Measurements from ENCODE around the gene BEX5.
"Not testable (repeated sequence)": the region's sequence is repeated elsewhere in the genome, so short reads cannot be mapped to it uniquely, and the experiment has no call there.

BEX5 gene

DNA sequence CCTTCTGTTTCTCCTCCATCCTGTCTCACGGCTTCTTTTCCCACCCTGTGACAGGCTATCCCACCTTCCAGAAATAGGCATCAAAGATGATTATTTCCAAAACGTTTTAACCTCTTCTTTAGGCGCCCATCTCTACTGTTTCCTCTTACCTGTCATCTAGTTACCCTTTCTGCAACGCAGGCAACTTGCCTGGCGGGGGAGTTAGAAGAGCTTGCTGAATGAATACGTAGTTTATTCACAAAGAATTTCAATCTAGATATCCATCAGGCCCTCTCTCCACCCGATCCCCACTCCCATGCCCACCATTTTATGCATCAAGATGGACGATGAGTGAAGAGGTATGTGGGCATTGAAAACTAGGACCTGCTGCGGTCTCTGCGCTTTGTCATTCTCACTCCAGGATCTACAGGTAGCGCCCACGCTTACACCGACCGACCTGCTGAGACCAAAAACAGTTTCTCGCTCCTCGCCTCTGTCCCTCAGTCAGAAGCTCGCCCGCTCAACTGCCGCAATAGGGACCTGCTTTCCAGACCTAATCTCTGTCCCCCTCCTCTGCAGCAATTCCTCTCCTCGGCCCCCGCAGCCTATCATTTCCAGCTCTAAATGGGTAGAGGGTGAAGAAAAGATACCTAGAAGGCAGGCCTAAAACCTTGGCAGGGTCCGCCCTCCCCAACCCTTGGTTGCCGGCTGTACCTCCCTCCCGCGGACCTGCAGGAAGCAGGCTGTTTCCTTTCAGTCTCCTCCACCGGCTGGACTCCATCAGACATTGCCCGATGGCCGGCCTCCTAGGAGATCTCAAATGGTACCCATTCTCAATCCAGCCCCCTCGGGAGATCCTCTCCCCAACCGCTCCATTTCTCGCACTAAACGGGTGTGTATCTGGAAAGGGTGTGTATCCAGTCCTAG lies 624 bp downstream of the BEX5 start (continued):
- no peak for TF ChIP-seq CREB5 (CRISPR knock-in tag; IDR thresholded peaks at IDR 0.05; ENCODE audit: low read depth)

DNA sequence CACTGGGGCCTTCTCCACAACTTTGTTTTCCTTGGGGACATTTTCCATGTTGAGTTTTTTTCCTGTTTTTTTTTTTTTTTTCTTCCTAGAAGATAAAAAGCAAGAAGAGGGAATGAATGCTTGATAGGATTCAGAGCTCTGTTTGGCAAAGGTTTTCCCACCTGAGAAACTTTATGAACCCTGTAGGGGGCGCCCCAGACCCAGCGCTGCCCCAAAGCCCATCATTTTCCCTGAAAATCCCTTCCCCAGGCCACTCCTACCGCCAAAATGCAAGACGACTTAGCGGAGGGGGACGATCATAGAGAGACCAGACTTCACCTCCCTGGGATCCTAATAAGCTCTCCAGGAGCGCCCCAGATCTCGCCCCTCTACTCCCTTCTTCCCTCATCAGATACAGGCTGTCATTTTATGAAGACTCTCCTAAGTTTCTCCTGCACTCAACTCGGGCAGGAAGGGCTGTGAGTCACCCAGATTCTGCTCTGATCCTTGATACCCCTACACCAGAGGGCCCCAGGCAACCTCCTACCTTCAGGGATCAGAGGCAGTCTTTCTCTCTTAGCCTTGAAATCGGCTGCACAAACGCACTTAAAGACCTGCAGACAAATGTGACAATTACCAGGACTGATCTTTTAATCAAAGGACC lies 1.4 kb downstream of the BEX5 start:
- no peak for ATAC-seq
- TF ChIP-seq ARNTL (CRISPR knock-in tag; IDR thresholded peaks at IDR 0.05; ENCODE audit: borderline replicate concordance, low read depth) (no peak), ZNF70 (CRISPR knock-in tag; IDR thresholded peaks at IDR 0.05) (no peak), OSR1 (CRISPR knock-in tag; IDR thresholded peaks at IDR 0.05) (no peak), TSHZ2 (CRISPR knock-in tag; IDR thresholded peaks at IDR 0.05) (no peak), ZFP3 (CRISPR knock-in tag; IDR thresholded peaks at IDR 0.05) (no peak), BACH2 (CRISPR knock-in tag; IDR thresholded peaks at IDR 0.05; ENCODE audit: borderline replicate concordance) (no peak), TCF4 (CRISPR knock-in tag; IDR thresholded peaks at IDR 0.05; ENCODE audit: borderline replicate concordance) (no peak), ZNF8 (CRISPR knock-in tag; IDR thresholded peaks at IDR 0.05) (no peak), TOX (CRISPR knock-in tag; IDR thresholded peaks at IDR 0.05; ENCODE audit: borderline replicate concordance) (no peak), ZFP30 (CRISPR knock-in tag; IDR thresholded peaks at IDR 0.05) (no peak), RARB (CRISPR knock-in tag; IDR thresholded peaks at IDR 0.05) (no peak), ZC3H10 (CRISPR knock-in tag; IDR thresholded peaks at IDR 0.05) (no peak), PPARA (CRISPR knock-in tag; IDR thresholded peaks at IDR 0.05; ENCODE audit: borderline replicate concordance) (no peak), ESRRG (CRISPR knock-in tag; IDR thresholded peaks at IDR 0.05) (no peak)
- TF ChIP-seq, protein P1, sequence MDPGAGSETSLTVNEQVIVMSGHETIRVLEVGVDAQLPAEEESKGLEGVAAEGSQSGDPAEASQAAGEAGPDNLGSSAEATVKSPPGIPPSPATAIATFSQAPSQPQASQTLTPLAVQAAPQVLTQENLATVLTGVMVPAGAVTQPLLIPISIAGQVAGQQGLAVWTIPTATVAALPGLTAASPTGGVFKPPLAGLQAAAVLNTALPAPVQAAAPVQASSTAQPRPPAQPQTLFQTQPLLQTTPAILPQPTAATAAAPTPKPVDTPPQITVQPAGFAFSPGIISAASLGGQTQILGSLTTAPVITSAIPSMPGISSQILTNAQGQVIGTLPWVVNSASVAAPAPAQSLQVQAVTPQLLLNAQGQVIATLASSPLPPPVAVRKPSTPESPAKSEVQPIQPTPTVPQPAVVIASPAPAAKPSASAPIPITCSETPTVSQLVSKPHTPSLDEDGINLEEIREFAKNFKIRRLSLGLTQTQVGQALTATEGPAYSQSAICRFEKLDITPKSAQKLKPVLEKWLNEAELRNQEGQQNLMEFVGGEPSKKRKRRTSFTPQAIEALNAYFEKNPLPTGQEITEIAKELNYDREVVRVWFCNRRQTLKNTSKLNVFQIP (CRISPR knock-in tag; IDR thresholded peaks at IDR 0.05; ENCODE audit: borderline replicate concordance, low read depth) = no peak
- TF ChIP-seq, protein P2, sequence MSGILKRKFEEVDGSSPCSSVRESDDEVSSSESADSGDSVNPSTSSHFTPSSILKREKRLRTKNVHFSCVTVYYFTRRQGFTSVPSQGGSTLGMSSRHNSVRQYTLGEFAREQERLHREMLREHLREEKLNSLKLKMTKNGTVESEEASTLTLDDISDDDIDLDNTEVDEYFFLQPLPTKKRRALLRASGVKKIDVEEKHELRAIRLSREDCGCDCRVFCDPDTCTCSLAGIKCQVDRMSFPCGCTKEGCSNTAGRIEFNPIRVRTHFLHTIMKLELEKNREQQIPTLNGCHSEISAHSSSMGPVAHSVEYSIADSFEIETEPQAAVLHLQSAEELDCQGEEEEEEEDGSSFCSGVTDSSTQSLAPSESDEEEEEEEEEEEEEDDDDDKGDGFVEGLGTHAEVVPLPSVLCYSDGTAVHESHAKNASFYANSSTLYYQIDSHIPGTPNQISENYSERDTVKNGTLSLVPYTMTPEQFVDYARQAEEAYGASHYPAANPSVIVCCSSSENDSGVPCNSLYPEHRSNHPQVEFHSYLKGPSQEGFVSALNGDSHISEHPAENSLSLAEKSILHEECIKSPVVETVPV (CRISPR knock-in tag; IDR thresholded peaks at IDR 0.05) = no peak

GRCh38 chrX:102142274-102142673 lies 13.5 kb downstream of the BEX5 start, which contains the start of gene TCEAL6:
TSS of gene TCEAL6 (minus strand) at chrX:102142481.
- ATAC-seq = not testable (repeated sequence)

- ATAC-seq = not testable (repeated sequence)
These were observed 14.1 kb downstream of the BEX5 start for GRCh38 chrX:102141631-102142030.

DNA sequence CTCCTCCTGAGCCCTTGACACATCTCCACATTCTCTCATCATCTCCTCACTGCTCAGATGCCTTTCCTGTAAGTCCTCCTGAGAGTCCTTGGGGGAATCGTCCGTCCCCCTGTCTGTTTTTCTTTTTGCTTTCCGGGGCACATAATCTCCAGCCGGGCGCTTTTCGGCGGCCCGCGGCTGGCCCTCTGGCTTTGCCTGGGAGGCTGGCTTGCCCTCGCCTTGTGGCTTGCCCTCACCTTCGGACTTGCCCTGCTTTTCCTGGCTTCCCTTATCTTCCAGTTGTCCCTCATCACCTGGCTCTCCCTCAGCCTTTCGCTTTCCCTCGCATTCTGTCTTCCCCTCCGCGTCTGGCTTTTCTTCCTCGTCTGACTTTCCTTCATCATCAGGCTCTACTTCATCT lies 14.9 kb downstream of the BEX5 start:
- not testable (repeated sequence) for ATAC-seq
